ENCODE data around the gene PTGIR.

DNA sequence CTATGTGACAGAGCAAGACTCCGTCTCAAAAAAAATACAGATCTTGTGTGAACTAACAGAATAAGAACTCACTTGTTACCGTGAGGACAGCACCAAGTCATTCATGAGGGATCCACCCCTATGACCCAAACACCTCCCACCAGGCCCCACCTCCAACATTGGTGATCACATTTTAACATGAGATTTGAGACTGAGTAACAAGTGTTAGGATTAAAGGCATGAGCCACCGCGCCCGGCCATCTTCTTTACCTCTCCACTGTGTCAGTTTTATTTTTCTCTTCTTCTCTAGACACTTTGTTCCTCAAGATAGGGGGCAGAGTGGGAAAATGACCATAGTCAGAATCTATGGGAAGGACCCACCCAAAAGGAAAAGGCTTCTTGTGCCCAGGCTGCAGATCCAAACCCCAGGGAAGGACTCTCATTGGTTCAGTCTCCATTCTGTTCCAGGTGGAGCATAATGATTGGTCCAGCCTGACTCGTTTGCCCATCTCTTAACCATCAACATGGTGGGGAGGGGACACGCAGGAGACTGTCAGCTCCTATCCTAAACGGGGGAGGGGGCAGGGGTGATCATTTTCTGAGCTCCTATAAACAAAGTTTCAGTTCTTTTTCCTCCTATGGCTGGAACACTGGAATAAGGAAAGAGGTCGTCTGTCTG, 25.0 kb downstream of the PTGIR start:
- TF ChIP-seq, protein P1, sequence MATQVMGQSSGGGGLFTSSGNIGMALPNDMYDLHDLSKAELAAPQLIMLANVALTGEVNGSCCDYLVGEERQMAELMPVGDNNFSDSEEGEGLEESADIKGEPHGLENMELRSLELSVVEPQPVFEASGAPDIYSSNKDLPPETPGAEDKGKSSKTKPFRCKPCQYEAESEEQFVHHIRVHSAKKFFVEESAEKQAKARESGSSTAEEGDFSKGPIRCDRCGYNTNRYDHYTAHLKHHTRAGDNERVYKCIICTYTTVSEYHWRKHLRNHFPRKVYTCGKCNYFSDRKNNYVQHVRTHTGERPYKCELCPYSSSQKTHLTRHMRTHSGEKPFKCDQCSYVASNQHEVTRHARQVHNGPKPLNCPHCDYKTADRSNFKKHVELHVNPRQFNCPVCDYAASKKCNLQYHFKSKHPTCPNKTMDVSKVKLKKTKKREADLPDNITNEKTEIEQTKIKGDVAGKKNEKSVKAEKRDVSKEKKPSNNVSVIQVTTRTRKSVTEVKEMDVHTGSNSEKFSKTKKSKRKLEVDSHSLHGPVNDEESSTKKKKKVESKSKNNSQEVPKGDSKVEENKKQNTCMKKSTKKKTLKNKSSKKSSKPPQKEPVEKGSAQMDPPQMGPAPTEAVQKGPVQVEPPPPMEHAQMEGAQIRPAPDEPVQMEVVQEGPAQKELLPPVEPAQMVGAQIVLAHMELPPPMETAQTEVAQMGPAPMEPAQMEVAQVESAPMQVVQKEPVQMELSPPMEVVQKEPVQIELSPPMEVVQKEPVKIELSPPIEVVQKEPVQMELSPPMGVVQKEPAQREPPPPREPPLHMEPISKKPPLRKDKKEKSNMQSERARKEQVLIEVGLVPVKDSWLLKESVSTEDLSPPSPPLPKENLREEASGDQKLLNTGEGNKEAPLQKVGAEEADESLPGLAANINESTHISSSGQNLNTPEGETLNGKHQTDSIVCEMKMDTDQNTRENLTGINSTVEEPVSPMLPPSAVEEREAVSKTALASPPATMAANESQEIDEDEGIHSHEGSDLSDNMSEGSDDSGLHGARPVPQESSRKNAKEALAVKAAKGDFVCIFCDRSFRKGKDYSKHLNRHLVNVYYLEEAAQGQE (IDR thresholded peaks at IDR 0.05; ENCODE audit: insufficient read depth in 1 of 2, low read depth in 2 of 2, low read length in 2 of 2), result no peak
- no peak for TF ChIP-seq SIN3A (IDR thresholded peaks at IDR 0.05; ENCODE audit: borderline replicate concordance, insufficient read depth, low read length)
- TF ChIP-seq TAF1 (IDR thresholded peaks at IDR 0.05; ENCODE audit: borderline replicate concordance, insufficient read depth, low read length), result no peak
- TF ChIP-seq POLR2AphosphoS5 (IDR thresholded peaks at IDR 0.05; ENCODE audit: low read depth, low read length), result no peak
- no peak for TF ChIP-seq FOXP2 (optimal IDR thresholded peaks at IDR 0.05; ENCODE audit: borderline replicate concordance, extremely low read depth, extremely low read length, insufficient read depth)
